Measurements from ENCODE around the gene NENF.

- 0 out of 2 replicates have a peak, but pooled peaks have one; percentile 41 for TF ChIP-seq ZNF384 (IDR thresholded peaks at IDR 0.05; ENCODE audit: borderline replicate concordance, low read depth, low read length)
- TF ChIP-seq, protein P1, sequence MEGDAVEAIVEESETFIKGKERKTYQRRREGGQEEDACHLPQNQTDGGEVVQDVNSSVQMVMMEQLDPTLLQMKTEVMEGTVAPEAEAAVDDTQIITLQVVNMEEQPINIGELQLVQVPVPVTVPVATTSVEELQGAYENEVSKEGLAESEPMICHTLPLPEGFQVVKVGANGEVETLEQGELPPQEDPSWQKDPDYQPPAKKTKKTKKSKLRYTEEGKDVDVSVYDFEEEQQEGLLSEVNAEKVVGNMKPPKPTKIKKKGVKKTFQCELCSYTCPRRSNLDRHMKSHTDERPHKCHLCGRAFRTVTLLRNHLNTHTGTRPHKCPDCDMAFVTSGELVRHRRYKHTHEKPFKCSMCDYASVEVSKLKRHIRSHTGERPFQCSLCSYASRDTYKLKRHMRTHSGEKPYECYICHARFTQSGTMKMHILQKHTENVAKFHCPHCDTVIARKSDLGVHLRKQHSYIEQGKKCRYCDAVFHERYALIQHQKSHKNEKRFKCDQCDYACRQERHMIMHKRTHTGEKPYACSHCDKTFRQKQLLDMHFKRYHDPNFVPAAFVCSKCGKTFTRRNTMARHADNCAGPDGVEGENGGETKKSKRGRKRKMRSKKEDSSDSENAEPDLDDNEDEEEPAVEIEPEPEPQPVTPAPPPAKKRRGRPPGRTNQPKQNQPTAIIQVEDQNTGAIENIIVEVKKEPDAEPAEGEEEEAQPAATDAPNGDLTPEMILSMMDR (IDR thresholded peaks at IDR 0.05 in 2 of 3, conservative IDR thresholded peaks at IDR 0.05 in 1 of 3; ENCODE audit: control insufficient read depth in 2 of 3, extremely low read depth in 1 of 3, insufficient read depth in 1 of 3, low read depth in 3 of 3, low read length in 3 of 3): peak; percentile 94 to 97 (median 96)
- no peak for TF ChIP-seq REST (IDR thresholded peaks at IDR 0.05; ENCODE audit: low read depth, low read length)
- TF ChIP-seq BRCA1 (IDR thresholded peaks at IDR 0.05; ENCODE audit: low read depth, low read length): no peak
- TF ChIP-seq, protein P2, sequence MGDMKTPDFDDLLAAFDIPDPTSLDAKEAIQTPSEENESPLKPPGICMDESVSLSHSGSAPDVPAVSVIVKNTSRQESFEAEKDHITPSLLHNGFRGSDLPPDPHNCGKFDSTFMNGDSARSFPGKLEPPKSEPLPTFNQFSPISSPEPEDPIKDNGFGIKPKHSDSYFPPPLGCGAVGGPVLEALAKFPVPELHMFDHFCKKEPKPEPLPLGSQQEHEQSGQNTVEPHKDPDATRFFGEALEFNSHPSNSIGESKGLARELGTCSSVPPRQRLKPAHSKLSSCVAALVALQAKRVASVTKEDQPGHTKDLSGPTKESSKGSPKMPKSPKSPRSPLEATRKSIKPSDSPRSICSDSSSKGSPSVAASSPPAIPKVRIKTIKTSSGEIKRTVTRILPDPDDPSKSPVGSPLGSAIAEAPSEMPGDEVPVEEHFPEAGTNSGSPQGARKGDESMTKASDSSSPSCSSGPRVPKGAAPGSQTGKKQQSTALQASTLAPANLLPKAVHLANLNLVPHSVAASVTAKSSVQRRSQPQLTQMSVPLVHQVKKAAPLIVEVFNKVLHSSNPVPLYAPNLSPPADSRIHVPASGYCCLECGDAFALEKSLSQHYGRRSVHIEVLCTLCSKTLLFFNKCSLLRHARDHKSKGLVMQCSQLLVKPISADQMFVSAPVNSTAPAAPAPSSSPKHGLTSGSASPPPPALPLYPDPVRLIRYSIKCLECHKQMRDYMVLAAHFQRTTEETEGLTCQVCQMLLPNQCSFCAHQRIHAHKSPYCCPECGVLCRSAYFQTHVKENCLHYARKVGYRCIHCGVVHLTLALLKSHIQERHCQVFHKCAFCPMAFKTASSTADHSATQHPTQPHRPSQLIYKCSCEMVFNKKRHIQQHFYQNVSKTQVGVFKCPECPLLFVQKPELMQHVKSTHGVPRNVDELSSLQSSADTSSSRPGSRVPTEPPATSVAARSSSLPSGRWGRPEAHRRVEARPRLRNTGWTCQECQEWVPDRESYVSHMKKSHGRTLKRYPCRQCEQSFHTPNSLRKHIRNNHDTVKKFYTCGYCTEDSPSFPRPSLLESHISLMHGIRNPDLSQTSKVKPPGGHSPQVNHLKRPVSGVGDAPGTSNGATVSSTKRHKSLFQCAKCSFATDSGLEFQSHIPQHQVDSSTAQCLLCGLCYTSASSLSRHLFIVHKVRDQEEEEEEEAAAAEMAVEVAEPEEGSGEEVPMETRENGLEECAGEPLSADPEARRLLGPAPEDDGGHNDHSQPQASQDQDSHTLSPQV (IDR thresholded peaks at IDR 0.05): no peak
- no peak for TF ChIP-seq CREM (IDR thresholded peaks at IDR 0.05; ENCODE audit: low read depth)
- no peak for TF ChIP-seq SPI1 (IDR thresholded peaks at IDR 0.05; ENCODE audit: borderline replicate concordance, insufficient read depth, low read depth, low read length)
- TF ChIP-seq MXI1 (IDR thresholded peaks at IDR 0.05; ENCODE audit: low read depth, low read length): no peak
- no peak for TF ChIP-seq BHLHE40 (IDR thresholded peaks at IDR 0.05; ENCODE audit: borderline replicate concordance in 1 of 2, low read depth in 2 of 2, low read length in 1 of 2)
- TF ChIP-seq RCOR1 (conservative IDR thresholded peaks at IDR 0.05; ENCODE audit: low read depth, low read length): no peak
- no peak for TF ChIP-seq HCFC1 (IDR thresholded peaks at IDR 0.05; ENCODE audit: low read length)
- TF ChIP-seq POLR2A (IDR thresholded peaks at IDR 0.05; ENCODE audit: low read depth, low read length): no peak
Observed at GRCh38 chr1:212477014-212477679, 44.4 kb downstream of the NENF start.

All from GM12878 (cell line).